Inflammatory macrophage treated with lipopolysaccharide for 1 hour (primary cell): ENCODE data around the gene FGFBP3.
A peak's percentile ranks its signal among the peaks of the same experiment; 100 is the strongest.

Experiments
- DNase-seq, 2 donors: peaks; one replicate each; pipeline ENCODE4 v3.0.0-alpha.2; 2020 to 2022

Gene FGFBP3

GRCh38 chr10:91909117-91909677, at the start of gene FGFBP3:
Gene FGFBP3, minus strand, starts transcription at chr10:91909486. Its CDS starts 517 bp downstream, at chr10:91908969.
- no peak for DNase-seq

- no peak for DNase-seq
Measured at GRCh38 chr10:91957091-91957490, 47.8 kb upstream of the FGFBP3 start.

- DNase-seq, result no peak
Measured at GRCh38 chr10:91955114-91955513, 45.8 kb upstream of the FGFBP3 start.

GRCh38 chr10:91953600-91954160, 44.4 kb upstream of the FGFBP3 start:
- DNase-seq, result no peak

GRCh38 chr10:91944880-91945630, 35.8 kb upstream of the FGFBP3 start:
- no peak for DNase-seq

- no peak for DNase-seq
Measured at GRCh38 chr10:91941426-91941825, 32.1 kb upstream of the FGFBP3 start.

GRCh38 chr10:91939653-91940052, 30.4 kb upstream of the FGFBP3 start:
- DNase-seq, result no peak

GRCh38 chr10:91935886-91936285, 26.6 kb upstream of the FGFBP3 start:
- no peak for DNase-seq

GRCh38 chr10:91932737-91933136, 23.5 kb upstream of the FGFBP3 start:
- DNase-seq, result no peak

- DNase-seq, result no peak
Measured at GRCh38 chr10:91931526-91932190, 22.4 kb upstream of the FGFBP3 start.

- DNase-seq, result no peak
Measured at GRCh38 chr10:91930939-91931338, 21.7 kb upstream of the FGFBP3 start.

- no peak for DNase-seq
Measured at GRCh38 chr10:91925022-91925320, 15.7 kb upstream of the FGFBP3 start.

- DNase-seq, result peak; percentile 11 to 49
Measured at GRCh38 chr10:91924212-91925021, 15.1 kb upstream of the FGFBP3 start.

- DNase-seq, result peak; percentile 84 to 92
Measured at GRCh38 chr10:91923371-91924211, 14.3 kb upstream of the FGFBP3 start, which contains the start of gene BTAF1. Gene BTAF1, plus strand, starts transcription at chr10:91923770. Its CDS starts 307 bp downstream, at chr10:91924077.

GRCh38 chr10:91919651-91920050, 10.4 kb upstream of the FGFBP3 start:
- no peak for DNase-seq

- DNase-seq, result no peak
Measured at GRCh38 chr10:91910467-91910866, 1.2 kb upstream of the FGFBP3 start.

- peak; percentile 64 to 81 for DNase-seq
Measured at GRCh38 chr10:91908337-91909116, 759 bp downstream of the FGFBP3 start.

GRCh38 chr10:91907914-91908336, 1.4 kb downstream of the FGFBP3 start:
- no peak for DNase-seq

- no peak for DNase-seq
Measured at GRCh38 chr10:91907033-91907594, 2.2 kb downstream of the FGFBP3 start.

- DNase-seq, result peak; percentile 89 to 90
Measured at GRCh38 chr10:91901784-91902677, 7.3 kb downstream of the FGFBP3 start.
